Measurements from ENCODE around the gene NFKBIL1. TPM values are rescaled to one million over a fixed set of nuclear protein-coding genes. Genes with fewer than 3 reads are reported as not detected.

The NFKBIL1 gene
- total RNA-seq, 1 donor from 2014 or later, result 16.4 TPM

Other genes starting within 250 kb of the NFKBIL1 start
- 6,139 and 6,208 TPM in 2 replicates for gene HLA-B, start 190.4 kb upstream of the NFKBIL1 start, total RNA-seq
- 12.4 and 12.8 TPM in 2 replicates for gene MICA, start 144.0 kb upstream of the NFKBIL1 start, total RNA-seq
- gene MICB, start 49.5 kb upstream of the NFKBIL1 start, total RNA-seq, result 55.3 and 58.5 TPM in 2 replicates
- not detected in 2 replicates for gene MCCD1, start 18.6 kb upstream of the NFKBIL1 start, total RNA-seq
- 422 and 431 TPM in 2 replicates for gene DDX39B, start 5.6 kb upstream of the NFKBIL1 start, total RNA-seq
- 1.2 and 1.4 TPM in 2 replicates for gene ATP6V1G2, start 1.0 kb upstream of the NFKBIL1 start, total RNA-seq
- gene LTA, start 24.7 kb downstream of the NFKBIL1 start, total RNA-seq, result 204 and 212 TPM in 2 replicates
- gene TNF, start 28.0 kb downstream of the NFKBIL1 start, total RNA-seq, result 171 and 172 TPM in 2 replicates
- gene LTB, start 34.8 kb downstream of the NFKBIL1 start, total RNA-seq, result 2,430 and 2,468 TPM in 2 replicates
- 149 and 171 TPM in 2 replicates for gene LST1, start 38.7 kb downstream of the NFKBIL1 start, total RNA-seq
- gene NCR3, start 45.4 kb downstream of the NFKBIL1 start, total RNA-seq, result 48.5 and 52.7 TPM in 2 replicates
- 47.7 and 54.0 TPM in 2 replicates for gene AIF1, start 67.6 kb downstream of the NFKBIL1 start, total RNA-seq
- gene PRRC2A, start 73.1 kb downstream of the NFKBIL1 start, total RNA-seq, result 230 and 237 TPM in 2 replicates
- gene BAG6, start 105.1 kb downstream of the NFKBIL1 start, total RNA-seq, result 262 and 284 TPM in 2 replicates
- gene APOM, start 108.3 kb downstream of the NFKBIL1 start, total RNA-seq, result 1.9 and 2.0 TPM in 2 replicates
- 24.7 and 25.7 TPM in 2 replicates for gene C6orf47, start 113.2 kb downstream of the NFKBIL1 start, total RNA-seq
- 29.3 and 30.0 TPM in 2 replicates for gene GPANK1, start 117.4 kb downstream of the NFKBIL1 start, total RNA-seq
- gene CSNK2B, start 118.5 kb downstream of the NFKBIL1 start, total RNA-seq, result 219 and 224 TPM in 2 replicates
- gene LY6G5B, start 122.4 kb downstream of the NFKBIL1 start, total RNA-seq, result 27.5 and 29.1 TPM in 2 replicates
- 6.3 TPM in 2 replicates for gene LY6G5C, start 133.5 kb downstream of the NFKBIL1 start, total RNA-seq
- gene ABHD16A, start 155.7 kb downstream of the NFKBIL1 start, total RNA-seq, result 53.6 and 59.7 TPM in 2 replicates
- not detected in 2 replicates for gene LY6G6F, start 159.3 kb downstream of the NFKBIL1 start, total RNA-seq
- not detected in 2 replicates for gene LY6G6D, start 167.7 kb downstream of the NFKBIL1 start, total RNA-seq
- 0.41 TPM in 1 of 2 replicates, not detected in the other for gene LY6G6C, start 174.1 kb downstream of the NFKBIL1 start, total RNA-seq
- gene MPIG6B, start 175.8 kb downstream of the NFKBIL1 start, total RNA-seq, result not detected in 2 replicates
- 12.2 and 14.4 TPM in 2 replicates for gene DDAH2, start 181.7 kb downstream of the NFKBIL1 start, total RNA-seq
- 517 and 529 TPM in 2 replicates for gene CLIC1, start 188.9 kb downstream of the NFKBIL1 start, total RNA-seq
- 47.8 and 51.5 TPM in 2 replicates for gene MSH5, start 192.4 kb downstream of the NFKBIL1 start, total RNA-seq
- 12.2 and 12.8 TPM in 2 replicates for gene SAPCD1, start 215.0 kb downstream of the NFKBIL1 start, total RNA-seq
- 6.0 and 6.2 TPM in 2 replicates for gene VWA7, start 229.7 kb downstream of the NFKBIL1 start, total RNA-seq
- gene VARS1, start 248.1 kb downstream of the NFKBIL1 start, total RNA-seq, result 77.4 and 78.9 TPM in 2 replicates